OCI-LY3 (cell line): ENCODE measurements around the gene PHLDB3.

ENCODE experiments used
- CTCF ChIP-seq: fragments of 200-600, 300-600 bp; sonication (generic); IDR thresholded peaks from 2 replicates; pipeline ENCODE4 v1.5.1; 2014; ENCODE audit warnings: antibody characterized with exemption, low read length, low read depth
- EZH2phosphoT487 ChIP-seq: fragments of 200-600 bp; shearing (Covaris generic); IDR thresholded peaks from 2 replicates; pipeline ENCODE4 v1.6.1; 2018; ENCODE audit warnings: antibody characterized with exemption, mixed run types, low read depth

DNA sequence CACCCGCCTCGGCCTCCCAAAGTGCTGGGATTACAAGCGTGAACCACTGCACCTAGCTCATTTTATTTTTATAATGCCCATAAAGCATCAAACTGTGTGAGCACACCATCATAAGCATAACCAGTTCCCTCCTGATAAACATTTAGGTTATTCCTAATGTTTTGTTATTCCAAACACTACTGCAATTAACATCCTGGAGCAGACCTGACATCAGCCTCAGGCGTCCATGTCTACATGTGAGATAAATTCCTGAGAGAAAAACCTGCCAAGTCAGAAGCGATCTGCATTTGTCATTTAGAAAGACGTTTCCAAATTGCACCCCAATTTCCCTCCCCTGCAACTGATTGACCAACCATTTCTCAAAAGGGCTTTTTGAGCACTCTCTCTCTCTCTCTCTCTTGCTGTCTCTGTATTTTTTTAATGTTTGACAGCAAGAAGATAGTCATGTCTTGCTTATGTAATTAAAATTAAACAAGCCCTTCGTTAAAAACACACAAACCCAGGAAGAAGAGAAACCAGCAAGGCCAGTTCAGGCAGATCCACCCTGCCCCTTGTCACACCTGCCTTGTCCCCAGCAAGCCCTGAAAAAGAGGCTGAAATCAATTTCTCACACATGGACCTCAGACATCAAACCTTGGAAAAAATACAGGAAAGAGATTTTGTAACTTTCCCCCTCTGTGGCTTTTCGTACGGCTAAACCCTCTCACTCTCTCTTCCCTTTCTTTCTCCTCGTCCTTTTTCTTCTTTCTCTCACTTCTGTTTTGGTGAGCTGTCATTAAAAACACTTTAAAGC, 49.0 kb downstream of the PHLDB3 start:
- TF ChIP-seq EZH2phosphoT487 (no peak), CTCF (no peak)
